GM18870 (cell line): ENCODE results near the gene PCNX1.
"Not testable (repeated sequence)": the region's sequence is repeated elsewhere in the genome, so short reads cannot be mapped to it uniquely, and the experiment has no call there.

ENCODE experiments used
- ATAC-seq: cut with Tn5 transposase; IDR thresholded peaks from one replicate; pipeline ENCODE4 v1.9.1; 2021; ENCODE audit warnings: moderate library complexity; ENCODE audit not compliant: unreplicated experiment

Gene PCNX1

GRCh38 chr14:71117839-71118743, 210.8 kb downstream of the PCNX1 start:
- ATAC-seq, result no peak

- ATAC-seq, result no peak
Observed at GRCh38 chr14:71119075-71119474, 211.8 kb downstream of the PCNX1 start.

GRCh38 chr14:71119832-71120231, 212.6 kb downstream of the PCNX1 start:
- no peak for ATAC-seq

- no peak for ATAC-seq
Observed at GRCh38 chr14:71121001-71121400, 213.7 kb downstream of the PCNX1 start.

- no peak for ATAC-seq
Observed at GRCh38 chr14:71121711-71122110, 214.5 kb downstream of the PCNX1 start.

GRCh38 chr14:71122866-71123565, 215.8 kb downstream of the PCNX1 start:
- ATAC-seq, result no peak

- ATAC-seq, result no peak
Observed at GRCh38 chr14:71123579-71124135, 216.4 kb downstream of the PCNX1 start.

- ATAC-seq, result not testable (repeated sequence)
Observed at GRCh38 chr14:71129716-71130490, 222.6 kb downstream of the PCNX1 start.

- no peak for ATAC-seq
Observed at GRCh38 chr14:71130491-71131179, 223.4 kb downstream of the PCNX1 start.

GRCh38 chr14:71133296-71133695, 226.0 kb downstream of the PCNX1 start:
- no peak for ATAC-seq

GRCh38 chr14:71135496-71135895, 228.2 kb downstream of the PCNX1 start:
- no peak for ATAC-seq

GRCh38 chr14:71135911-71136310, 228.7 kb downstream of the PCNX1 start:
- no peak for ATAC-seq

- no peak for ATAC-seq
Observed at GRCh38 chr14:71136386-71137060, 229.3 kb downstream of the PCNX1 start.

GRCh38 chr14:71137536-71138447, 230.5 kb downstream of the PCNX1 start:
- ATAC-seq, result no peak

GRCh38 chr14:71138448-71139293, 231.4 kb downstream of the PCNX1 start:
- ATAC-seq, result no peak

GRCh38 chr14:71139294-71139946, 232.2 kb downstream of the PCNX1 start:
- no peak for ATAC-seq

- ATAC-seq, result no peak
Observed at GRCh38 chr14:71140157-71140556, 232.9 kb downstream of the PCNX1 start.
